ENCODE measurements around the gene PLET1.

PLET1 gene

DNA sequence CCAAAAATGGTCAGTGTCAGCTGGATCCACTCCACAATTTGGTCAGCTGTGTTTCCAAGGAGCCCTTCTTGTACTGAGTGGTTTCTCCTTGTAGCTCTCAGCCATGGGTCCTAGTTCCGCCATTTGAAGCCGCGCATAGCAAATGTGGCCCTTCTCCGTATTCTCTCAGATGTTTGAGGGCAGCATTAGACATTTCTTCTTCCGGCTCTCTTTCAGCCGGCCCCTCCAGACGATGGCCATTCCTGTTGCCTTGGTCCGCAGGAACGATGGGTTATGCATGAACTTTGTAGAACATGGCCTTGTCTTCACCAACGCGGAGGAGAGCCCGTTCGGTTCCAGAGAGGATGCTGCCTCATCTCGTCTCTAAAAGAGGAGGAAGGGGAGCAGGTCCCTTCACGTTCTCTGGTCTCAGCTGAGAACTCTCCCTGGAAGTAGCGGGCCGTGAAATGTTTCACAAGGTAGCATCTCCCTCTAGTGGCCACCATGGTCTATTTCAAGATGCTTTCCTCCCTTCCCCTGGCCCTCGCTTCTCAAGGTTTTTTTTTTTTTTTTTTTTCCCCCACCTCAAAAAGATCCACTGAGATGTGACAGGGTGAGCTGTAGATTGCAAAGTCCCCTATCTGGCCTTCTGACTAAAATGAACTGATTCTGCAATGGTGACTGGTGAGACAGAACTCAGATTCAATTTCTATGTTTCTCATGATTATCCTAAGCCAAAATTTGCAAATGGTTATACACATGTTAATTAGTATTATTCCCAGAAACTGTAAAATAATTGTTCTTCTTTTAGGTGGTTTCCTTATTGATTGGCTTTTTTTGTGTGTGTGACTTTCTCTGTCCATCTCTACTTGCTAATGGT lies 19.8 kb upstream of the PLET1 start:
- peak; percentile 66 for DNase-seq

DNA sequence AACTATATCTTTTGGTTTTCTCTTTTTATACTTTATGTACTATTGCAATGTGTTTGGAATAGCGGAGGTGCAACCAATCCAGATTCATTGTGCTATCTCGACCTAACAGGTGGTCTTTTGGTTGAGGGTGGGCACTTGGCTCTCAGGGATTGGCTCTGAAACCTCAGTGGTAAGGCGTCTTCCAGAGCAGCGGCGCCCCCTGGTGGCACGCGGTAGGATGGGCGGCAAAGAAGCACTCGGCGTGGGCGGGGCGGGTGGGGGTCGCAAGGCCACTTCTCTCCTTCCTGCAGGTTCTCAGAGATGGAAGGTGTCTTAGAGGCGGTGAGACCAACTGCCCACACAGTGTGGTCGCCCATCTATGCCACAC lies 19.2 kb upstream of the PLET1 start:
- peak; percentile 75 for DNase-seq

DNA sequence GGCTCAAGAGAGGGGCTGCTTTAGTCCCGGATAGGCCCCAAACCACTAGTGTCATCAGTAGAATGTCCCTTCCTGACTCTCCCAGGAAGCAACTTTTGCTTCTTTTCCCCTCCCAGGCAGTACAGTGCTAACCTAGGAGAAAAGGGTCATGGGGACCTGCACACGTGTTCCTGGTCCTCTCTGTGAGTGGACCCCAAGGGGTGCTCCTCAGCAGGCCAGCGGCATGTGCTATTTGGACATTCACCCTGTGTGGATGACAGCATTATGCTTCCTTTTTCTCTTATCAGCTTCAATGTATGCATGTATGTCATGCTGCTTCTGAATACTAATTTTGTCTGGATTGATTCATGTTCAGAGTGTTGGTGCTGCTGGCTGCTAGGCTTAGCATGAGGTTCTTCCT lies 18.1 kb upstream of the PLET1 start:
- no peak for DNase-seq

DNA sequence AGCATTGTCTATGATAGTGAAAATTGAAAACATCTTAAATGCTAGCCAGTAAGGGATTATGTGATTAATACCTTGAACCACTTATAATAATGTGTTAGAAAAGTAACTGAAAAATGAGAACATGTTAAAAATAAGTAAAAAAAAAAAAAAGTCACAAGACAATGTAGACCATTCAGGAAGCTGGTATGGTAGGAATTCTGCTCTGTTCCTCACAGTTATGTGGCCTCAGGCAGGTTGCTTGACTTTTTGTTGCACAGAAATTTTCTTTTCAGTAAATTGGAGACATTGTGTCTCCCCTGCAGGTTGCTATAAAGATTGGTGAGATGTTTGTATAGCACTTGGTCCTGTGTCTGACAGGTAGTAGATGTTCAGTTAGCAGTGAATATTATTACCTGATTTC lies 17.3 kb upstream of the PLET1 start:
- DNase-seq = no peak

DNA sequence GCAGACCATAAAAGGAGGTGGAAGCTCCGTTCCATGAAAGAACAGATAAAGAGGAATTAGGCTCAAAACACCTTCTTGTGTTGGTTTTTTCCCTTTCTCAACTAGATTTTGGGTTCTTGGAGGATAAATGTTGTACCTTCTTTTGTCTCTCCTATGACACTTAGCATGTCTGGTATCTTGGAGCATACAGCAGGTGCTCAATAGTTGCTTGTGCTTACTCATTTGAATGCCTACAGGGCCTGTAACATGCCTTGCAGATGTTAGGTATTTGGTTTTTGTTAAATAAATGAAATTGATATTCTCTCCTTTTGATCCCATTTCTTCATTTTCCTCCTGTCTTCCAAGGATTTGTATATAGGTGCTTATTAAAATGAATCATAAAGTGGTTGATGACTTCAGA lies 16.4 kb upstream of the PLET1 start:
- no peak for DNase-seq

DNA sequence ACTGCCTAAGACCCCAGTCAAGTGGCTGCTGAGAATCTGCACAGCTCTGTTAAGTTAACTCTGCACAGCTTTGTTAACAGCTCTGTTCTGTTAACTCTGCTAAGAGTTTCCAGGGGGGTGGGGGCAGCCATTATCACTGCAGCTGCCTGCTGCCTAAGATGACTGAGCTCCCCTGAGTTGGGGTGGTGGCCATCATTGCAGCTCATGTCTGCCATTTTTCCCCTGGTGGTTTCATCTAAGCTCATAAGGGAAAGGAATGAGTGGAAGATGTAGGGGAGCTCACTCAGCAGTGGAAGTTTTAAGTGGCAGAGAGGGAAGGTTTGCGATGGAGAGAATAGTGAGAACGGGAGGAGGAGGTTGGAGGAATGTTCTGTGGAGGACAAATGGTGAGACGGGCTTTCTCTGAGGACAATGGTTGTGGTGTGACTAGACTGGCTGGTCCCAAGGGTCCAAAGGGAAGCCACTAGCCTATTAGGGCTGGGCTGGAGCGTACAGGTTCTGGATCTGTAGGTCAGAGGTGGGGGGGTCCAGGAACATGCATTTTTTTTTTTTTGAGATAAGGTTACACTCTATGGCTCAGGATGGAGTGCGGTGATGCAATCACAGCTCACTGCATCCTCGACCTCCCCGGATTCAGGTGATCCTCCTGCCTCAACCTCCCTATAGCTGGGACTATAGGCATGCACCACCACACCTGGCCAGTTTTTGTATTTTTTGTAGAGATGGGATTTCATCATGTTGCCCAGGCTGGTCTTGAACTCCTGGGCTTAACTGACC lies 13.5 kb upstream of the PLET1 start:
- DNase-seq = no peak

GRCh38 chr11:112273066-112273465 lies 12.4 kb upstream of the PLET1 start:
- no peak for DNase-seq

- DNase-seq = no peak
Observed at GRCh38 chr11:112271242-112271641, 10.6 kb upstream of the PLET1 start.

GRCh38 chr11:112270551-112271180 lies 10.0 kb upstream of the PLET1 start:
- no peak for DNase-seq

GRCh38 chr11:112269139-112269538 lies 8.5 kb upstream of the PLET1 start:
- no peak for DNase-seq

- DNase-seq = no peak
Observed at GRCh38 chr11:112268406-112268805, 7.7 kb upstream of the PLET1 start.

DNA sequence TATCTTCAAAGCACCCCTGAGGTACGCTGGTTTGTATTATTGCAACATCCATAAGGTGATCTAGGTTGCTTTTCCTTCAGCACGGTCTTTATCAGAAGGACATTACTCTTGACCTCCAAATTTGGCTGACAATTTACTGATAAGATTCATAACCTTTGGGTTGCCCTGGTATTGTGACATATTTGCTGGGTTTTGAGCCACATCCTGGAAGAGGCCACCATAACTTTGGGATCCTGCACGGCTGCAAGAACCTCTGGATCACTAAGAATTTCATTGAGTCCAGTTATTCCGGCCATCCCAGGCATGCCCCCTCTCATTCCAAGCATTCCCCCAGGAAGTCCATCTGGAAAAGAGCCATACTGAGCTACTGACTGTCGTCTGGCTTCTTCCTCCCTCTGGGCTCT lies 6.5 kb upstream of the PLET1 start:
- DNase-seq = no peak

GRCh38 chr11:112266410-112266778 lies 5.7 kb upstream of the PLET1 start:
- DNase-seq = no peak

GRCh38 chr11:112265659-112266409 lies 5.2 kb upstream of the PLET1 start:
- DNase-seq = no peak

DNA sequence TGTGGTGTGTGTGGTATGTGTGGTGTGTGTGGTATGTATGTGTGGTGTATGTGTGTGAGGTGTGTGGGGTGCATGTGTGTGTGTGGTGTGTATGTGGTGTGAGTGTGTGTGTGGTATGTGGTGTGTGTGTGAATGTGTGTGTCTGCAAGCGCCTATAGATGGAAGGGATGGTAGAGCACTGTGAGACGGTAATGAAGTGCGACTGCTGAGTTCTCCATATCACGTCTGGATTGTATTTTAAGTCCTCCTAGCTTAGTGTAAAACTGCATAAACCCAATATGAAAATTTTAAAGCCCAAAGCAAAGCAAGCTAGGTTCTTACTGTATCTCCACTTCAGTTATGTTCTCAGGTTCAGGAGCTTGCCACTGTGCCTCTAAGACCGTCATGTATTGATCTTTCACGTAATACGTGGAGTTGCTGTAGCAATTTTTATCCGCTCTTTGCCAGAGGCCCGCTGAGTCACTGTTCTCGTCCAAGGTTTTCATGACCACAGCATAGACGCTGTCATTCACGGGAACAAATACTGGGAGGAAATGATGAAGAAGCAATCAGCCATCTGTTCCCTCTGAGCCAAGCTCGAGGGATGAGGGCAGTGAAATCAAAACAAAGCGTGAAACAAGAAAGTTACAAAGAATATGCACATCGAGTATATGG lies 5.5 kb downstream of the PLET1 start:
- no peak for DNase-seq

- no peak for DNase-seq
Observed at GRCh38 chr11:112253605-112254242, 6.9 kb downstream of the PLET1 start.

- no peak for DNase-seq
Observed at GRCh38 chr11:112249871-112250610, 10.6 kb downstream of the PLET1 start.

GRCh38 chr11:112248201-112248600 lies 12.5 kb downstream of the PLET1 start:
- no peak for DNase-seq

DNA sequence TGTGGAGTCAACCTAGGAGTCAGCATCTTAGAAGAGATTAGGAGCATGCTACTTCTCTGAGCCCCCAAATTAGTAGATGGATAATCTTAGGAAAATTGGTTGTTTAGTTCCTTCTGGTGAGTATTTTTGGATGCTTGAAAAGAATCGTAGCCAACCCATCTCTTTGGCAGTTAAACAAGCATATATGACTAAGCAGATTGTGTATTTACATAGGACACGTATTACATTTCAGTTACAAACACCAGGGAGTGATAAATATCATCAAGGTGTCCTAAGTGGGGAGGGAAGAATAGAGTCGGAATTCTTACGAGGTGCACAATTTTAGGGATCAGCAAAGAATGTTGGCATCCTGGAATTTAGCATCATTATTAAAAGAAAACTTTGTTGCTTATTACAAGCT lies 13.5 kb downstream of the PLET1 start:
- no peak for DNase-seq

DNA sequence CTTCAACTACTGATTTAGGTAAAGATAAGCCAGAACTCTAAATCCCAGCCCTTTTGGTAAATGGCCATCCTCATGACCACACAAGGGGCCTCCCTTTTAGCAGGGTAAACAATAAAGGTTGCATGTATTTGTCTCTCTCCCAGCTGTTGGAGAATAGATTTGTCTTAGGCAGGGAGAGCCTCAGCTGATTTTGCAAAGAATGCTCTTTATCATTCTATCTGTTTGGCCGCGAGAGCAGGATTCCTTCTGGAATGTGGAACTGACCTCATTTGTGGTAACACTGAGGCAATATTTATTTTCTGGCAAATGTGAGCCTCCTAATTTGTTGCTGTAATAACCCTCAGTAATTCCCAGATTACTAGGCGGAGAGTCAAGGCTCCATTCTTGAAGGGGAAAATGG lies 19.2 kb downstream of the PLET1 start:
- no peak for DNase-seq

DNA sequence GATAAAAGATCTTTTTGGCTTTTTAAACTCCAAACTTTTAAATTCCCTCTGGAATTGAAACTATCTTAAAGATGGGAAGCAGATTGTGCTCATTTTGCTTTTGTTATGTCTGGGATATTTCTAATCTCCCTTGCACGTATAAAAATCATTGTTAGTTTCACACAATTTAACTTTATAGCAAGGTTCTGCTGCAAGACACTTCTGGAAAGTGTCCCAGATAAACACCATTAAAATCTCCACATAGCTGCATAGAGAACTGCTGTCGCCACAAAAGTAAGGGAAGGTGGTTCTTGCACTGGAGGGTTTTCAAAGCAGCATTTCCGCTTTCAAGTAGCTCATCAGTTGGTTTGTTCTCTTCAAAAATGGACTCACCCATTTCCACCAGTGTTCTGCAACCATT lies 22.6 kb downstream of the PLET1 start:
- no peak for DNase-seq

All from left hindlimb (tissue), 1 donor.